GM18508 (cell line): Measurements from ENCODE around the gene PDZD2.

Experiments
- ATAC-seq: cut with Tn5 transposase; IDR thresholded peaks from one replicate; pipeline ENCODE4 v1.9.1; 2021; ENCODE audit warnings: moderate number of reproducible peaks; ENCODE audit not compliant: insufficient read depth, unreplicated experiment

Gene PDZD2

GRCh38 chr5:31900296-31900865 lies 261.4 kb downstream of the PDZD2 start:
- ATAC-seq: no peak

DNA sequence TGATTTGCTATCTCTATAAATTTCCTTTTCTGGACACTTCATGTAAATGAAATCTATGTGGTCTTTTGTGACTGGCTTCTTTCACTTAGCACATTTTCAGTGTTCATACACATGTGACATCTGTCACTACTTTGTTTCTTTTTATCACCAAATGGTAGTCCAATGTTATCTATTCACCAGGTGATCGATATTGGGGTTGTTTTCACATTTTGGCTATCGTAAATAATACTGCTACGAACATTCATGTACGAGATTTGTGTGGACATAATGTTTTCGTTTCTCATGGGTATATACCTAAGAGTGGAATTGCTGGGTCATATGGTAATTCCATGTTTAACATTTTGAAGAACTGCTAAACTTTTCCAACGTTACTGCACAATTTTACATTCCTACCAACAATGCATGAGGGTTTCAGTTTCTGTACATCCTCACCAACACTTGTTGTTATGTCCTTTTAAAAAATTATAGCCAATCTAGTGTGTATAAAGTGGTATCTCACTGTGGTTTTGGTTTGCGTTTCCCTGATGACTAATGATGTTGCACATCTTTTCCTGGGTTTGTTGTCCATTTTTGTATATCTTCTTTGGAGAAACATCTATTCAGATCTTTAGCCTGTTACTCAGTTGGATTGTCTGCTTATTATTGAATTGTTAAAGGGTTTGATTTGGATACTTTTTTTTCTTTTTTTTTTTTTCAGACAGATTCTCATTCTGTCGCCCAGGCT lies 263.0 kb downstream of the PDZD2 start:
- ATAC-seq: no peak

GRCh38 chr5:31908396-31908795 lies 269.5 kb downstream of the PDZD2 start:
- no peak for ATAC-seq

DNA sequence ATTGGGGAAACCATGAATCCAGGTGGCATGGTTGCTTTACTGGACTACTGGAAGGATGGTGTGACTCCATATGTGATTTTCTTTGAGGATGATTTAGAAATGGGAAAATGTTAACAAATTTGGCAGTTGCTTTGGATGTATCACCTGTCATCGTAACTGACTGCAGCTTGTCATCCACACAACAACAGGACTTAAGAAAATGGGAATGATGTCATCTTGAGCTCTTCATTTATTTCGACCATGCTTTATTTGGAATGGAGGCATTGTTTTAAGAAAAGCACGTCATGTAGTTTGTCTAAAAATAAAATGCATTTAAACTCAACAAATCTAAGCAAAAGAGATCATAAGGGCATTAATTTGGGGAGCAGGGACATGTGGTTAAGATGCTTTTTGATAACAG lies 270.1 kb downstream of the PDZD2 start:
- ATAC-seq: no peak

DNA sequence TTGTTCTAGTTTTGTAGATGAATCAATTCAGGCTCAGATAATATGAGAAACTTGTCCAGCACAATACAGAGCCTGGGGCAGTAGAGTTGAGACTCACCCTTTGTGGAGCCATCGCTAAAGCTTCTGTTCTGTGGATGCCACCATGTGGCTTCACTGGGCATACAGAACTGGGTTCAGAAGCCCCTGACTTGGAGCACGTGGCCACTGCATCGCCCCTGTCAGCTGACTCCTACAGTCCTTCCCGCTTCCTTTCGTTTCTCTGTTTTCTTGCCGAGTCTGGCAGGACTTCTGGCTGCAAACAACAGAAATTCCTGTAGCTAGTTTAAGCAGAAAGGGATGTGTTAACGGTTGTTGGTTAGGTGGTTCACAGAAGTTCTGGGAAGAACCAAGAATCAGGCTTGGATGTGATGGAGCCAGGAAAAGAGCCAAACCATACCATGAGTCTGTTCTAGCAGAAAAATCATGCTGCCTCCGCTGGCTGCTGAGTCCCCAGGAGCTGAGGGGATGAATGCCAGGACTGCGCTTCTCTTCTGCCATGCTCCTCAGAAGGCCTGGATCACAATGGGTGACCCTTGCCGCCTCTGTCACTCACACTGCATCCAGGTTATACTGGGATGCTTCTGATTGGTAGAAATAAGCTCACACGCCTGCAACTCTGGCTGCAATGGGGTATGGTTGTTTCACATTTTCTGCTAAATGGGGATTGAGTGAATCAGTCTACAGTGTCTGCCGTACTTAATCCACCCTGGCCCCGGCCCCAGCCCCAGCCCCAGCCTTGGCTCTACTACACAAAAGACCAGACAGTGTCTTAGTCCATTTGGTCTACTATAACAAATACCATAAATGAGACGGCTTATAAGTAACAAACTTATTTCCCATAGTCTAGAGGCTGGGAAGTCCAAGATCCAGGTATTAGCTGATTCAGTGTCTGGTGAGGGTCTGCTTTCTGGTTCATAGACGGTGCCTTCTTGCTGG lies 272.6 kb downstream of the PDZD2 start:
- no peak for ATAC-seq

GRCh38 chr5:31913808-31914207 lies 274.9 kb downstream of the PDZD2 start:
- ATAC-seq: no peak

- ATAC-seq: no peak
These were observed 277.4 kb downstream of the PDZD2 start for GRCh38 chr5:31916327-31916726.

DNA sequence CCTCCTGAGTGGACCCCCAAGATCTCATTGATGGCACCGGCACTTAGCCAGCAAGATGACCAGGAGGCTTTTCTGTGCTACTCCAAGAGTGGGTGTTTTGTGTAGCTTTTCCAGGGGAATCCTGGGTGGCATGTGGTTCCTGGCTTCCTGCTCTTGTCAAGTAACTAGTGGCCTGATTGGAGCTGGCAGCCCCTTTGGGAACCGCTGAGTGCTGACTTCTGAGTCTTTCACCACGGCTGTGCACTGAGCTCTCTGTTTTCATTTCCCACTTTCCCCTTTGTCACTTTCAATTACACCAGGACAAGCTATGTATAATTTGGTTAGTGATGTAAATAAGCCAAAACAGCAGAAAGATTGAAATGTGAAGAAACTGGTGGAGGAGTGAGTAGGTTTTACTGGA lies 279.8 kb downstream of the PDZD2 start:
- ATAC-seq: no peak

DNA sequence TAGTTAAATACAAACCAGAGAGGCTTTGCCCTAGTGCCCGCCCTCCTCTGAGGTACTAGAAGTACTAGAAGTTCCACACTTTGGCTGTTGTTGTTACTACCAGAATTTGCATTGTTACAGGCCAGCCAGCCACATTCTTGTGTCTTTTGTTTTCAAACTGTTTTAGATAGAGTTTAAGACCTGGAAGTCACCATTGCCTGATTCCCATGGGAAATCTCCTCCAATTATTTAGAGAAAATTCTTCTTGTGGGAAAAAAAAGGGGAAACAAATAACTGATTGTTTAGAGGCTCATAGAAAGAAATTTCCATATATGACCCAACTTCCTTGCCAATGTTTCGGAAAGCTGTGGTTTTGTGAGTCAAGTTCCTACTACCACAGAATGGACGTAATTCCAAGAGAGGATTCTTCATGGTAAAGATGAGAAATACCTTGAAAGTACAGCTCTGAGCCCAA lies 282.9 kb downstream of the PDZD2 start:
- ATAC-seq: no peak

DNA sequence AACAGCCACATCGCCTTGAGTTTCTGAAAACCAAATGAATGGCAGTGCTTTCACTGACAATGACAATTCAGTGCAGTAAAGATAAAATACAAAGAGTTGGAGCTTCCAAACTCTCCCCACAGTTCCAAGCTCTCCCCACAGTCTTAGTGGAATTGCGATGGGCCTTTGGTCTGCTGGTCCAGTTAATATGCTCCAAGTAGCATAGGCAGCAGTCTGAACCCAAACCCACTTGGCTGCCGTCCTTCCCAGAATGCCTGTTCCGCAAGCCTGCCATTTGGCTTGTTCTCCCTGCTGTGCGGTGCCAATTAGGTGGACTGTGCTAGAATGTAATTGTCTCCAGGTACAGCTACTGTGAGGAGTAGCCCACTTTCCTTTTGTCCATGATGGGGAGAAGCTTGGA lies 285.1 kb downstream of the PDZD2 start:
- ATAC-seq: no peak

DNA sequence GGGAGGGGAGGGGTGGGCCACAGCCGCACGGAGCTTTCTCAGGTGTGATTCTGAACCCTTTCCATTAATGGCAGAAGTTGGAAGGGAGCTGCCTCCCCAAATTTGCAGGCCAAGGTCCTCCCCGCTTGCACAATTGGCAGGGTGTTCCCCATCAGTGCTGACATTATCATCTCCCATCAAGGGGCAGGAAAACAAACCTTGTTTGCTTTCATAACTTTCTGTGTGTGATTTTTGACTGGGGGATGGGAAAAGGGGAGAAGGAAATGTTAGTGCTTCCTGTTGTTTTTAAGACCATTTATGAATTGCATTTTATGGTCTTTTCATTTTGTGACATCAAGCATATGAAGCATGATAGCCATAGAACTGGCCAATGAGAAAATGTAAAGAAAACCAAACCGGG lies 292.9 kb downstream of the PDZD2 start:
- no peak for ATAC-seq

DNA sequence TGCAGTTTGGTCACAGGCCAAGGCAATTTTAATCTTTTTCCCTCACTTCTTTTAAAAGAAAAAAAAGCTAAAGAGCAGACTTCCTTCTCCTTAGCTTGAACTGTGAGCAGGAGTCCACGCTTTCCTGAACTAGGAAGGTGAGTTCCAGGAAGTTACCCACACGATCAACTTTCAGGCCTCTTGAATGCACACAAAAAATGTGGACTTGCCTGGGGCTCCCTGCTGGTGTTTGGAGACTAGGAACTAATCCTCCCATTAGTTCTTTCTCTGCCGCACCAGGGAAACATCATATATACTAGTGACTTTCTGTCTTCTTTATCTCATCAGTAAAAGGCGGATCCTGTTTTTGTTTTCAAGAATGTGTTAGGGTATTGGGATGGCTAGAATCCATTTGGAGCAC lies 295.2 kb downstream of the PDZD2 start:
- ATAC-seq: no peak

DNA sequence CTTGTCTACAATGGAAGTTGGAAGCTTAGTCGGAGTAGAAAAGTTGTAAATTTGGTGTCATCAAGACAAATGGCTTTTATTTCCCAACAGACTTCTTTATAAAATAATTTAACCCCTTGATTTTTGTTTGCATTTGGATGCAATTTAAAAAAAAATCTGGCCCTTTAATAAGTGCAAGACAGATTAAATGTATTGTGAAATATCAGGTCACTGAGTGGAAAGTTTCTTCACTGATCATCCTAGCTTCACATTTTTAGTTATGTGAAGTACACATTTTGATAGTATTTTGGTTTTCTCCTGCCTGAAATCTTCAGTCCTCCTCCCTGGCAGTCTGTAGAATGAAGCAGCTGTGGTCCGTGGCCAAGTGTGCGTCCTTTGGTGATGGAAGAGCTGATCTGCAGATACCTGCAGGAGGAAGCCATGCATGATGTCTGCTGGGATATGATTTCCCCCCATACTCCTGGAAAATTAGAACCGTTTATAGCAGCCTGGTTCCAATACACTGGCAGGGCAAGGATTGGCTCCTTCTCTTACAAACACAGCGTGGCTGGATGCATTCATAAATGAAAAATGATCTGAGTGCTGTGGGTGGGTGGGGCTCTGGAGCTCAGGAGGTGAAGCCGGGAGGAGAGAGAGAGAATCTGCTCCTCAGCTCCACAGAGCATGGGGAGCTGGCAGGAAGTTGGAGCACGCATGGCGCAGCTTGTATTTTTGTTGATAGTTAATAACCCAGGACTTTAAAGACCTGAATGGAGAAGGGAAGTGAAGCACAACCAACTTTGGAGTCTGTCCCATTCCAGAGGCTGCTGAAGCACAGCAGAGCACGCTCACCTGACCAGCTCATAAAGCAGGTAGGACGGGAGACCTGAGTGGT lies 296.8 kb downstream of the PDZD2 start:
- ATAC-seq: no peak

GRCh38 chr5:31936683-31937082 lies 297.8 kb downstream of the PDZD2 start:
- ATAC-seq: no peak

DNA sequence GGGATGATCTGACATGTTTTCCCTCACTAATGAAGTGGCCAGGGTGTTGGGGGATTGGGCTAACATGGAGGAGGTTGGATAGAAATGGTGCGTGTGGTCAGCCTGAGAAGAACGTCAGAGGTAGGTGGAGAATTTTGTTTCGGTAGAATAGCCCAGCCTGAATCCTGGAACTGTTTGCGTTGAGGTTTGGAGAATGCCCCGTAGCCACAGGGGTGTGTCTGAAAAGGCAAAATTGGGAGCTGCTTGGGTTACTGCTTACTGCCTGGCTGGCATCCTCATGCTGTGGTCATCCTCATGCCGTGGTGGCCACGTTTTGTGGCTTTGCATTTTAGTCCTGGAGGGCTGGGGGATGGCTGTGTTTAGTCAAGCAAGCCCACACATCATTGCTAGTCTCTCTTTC lies 298.3 kb downstream of the PDZD2 start:
- ATAC-seq: no peak

- ATAC-seq: no peak
These were observed 298.8 kb downstream of the PDZD2 start for GRCh38 chr5:31937703-31938102.

DNA sequence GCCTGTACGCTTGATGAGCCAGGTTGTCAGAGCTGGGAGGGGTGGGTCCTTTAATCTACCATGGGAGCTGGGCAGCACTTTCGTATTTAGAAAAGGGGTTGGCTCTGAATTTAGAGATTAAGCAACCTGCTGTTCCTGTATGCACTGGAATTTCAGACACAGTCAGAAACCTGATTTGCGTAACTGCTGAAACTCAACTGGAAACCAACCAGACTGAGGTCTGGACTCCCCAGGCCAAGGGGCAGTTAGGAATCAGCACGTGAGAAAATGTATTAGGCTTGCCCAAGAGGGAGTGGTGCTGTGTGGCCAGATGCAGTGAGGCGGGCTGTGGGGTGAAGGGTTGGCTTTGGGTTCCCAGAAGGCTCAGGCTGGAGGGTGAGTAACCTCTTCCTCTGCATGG lies 300.2 kb downstream of the PDZD2 start:
- ATAC-seq: no peak

DNA sequence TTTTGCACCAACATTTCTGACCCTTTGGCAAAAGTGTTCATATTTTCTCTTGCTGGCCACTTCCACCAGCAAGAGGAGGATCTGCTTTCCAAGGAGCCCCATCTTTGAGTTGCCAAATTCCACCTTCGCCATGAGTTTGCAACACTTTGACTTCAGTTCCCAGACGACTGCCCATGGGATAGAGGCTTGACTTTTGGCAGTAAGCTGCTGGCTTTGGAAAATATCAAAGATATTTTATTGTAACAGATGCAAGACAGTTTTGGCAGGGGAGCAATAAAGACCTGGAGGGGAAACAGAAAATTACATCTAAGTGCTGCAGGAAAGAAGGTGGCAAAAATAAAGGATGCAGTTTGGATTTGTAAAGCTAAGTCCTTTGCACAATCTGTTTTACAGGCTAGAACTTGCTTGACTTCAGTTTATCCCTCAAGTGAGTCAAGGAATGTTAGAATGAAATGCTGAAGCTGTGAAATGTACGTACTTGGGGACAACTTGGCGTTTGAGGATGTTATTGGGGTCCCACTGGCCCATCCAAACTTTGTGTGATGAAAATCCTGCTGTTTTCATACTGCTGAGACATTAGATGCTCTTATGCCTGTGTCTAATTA lies 302.3 kb downstream of the PDZD2 start:
- ATAC-seq: no peak

DNA sequence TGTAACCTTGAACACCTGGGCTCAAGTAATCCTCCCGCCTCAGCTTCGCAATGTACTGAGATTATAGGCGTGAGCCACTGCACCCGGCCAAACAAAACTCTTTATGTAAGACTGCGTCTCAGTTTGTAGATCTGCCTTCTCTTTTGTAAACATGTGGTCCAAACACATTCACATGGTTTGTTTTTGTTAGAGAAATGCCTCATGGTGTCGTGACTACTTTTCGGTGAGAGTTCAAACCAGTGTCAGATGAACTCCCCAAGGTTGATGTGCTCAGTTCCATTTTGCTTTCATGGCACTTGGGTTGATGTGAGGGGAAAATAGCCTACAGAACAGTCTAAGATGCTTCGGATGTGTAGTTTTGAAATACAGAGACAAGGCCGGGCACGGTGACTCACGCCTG lies 303.6 kb downstream of the PDZD2 start:
- no peak for ATAC-seq
